Activated CD4-positive, alpha-beta T cell treated with anti-CD3 and anti-CD28 coated beads, Interleukin-2, amount 50 U/mL, for 16 hours (primary cell): Measurements from ENCODE around the gene GRXCR1.

Source experiments
- DNase-seq: peaks from one replicate; pipeline ENCODE4 v3.0.0-alpha.2; 2020

Gene GRXCR1

GRCh38 chr4:42942216-42942615 is 49.7 kb downstream of the GRXCR1 start:
- DNase-seq: no peak

- no peak for DNase-seq
Observed at GRCh38 chr4:42945874-42946273, 53.4 kb downstream of the GRXCR1 start.

- no peak for DNase-seq
Observed at GRCh38 chr4:42953321-42953720, 60.8 kb downstream of the GRXCR1 start.

- DNase-seq: no peak
Observed at GRCh38 chr4:42954963-42955669, 62.6 kb downstream of the GRXCR1 start.

GRCh38 chr4:42955746-42956505 is 63.4 kb downstream of the GRXCR1 start:
- no peak for DNase-seq

GRCh38 chr4:42965326-42965725 is 72.8 kb downstream of the GRXCR1 start:
- DNase-seq: no peak

- DNase-seq: no peak
Observed at GRCh38 chr4:42985976-42986375, 93.5 kb downstream of the GRXCR1 start.

GRCh38 chr4:42995343-42995944 is 102.9 kb downstream of the GRXCR1 start:
- DNase-seq: peak; percentile 6

GRCh38 chr4:43008793-43009192 is 116.3 kb downstream of the GRXCR1 start:
- DNase-seq: no peak

- DNase-seq: no peak
Observed at GRCh38 chr4:43014256-43014655, 121.7 kb downstream of the GRXCR1 start.

- DNase-seq: no peak
Observed at GRCh38 chr4:43041632-43042031, 149.1 kb downstream of the GRXCR1 start.

GRCh38 chr4:43047058-43047457 is 154.5 kb downstream of the GRXCR1 start:
- DNase-seq: no peak

- DNase-seq: no peak
Observed at GRCh38 chr4:43048570-43048969, 156.1 kb downstream of the GRXCR1 start.

- DNase-seq: no peak
Observed at GRCh38 chr4:43049326-43049725, 156.8 kb downstream of the GRXCR1 start.

GRCh38 chr4:43066415-43066814 is 173.9 kb downstream of the GRXCR1 start:
- no peak for DNase-seq

GRCh38 chr4:43071069-43071468 is 178.6 kb downstream of the GRXCR1 start:
- DNase-seq: no peak
